ENCODE measurements around the gene CRACDL. TPM values are rescaled to one million over a fixed set of nuclear protein-coding genes. Genes with fewer than 3 reads are reported as not detected.

Gene CRACDL
- total RNA-seq, 1 experiment from 2014 or later, result 2.4 TPM

DNA sequence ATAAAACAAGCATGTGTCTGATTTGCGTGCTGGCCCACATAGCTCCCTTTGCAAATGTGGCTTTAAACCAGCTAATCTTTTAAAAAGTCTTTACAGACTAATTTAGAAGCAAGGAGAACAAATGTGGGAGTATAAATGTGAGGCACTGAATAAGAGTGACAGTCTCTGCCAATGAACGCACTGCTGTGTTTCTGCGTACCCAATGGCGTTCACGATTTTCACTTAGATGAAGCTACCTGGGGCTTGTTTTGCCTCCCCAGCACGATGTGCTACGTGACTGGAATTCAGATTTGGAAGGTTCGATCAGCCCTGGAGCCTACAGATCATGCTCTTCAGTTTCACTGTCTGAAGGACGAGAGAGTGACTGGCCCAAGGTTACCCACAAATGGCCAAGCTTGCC, 10.8 kb upstream of the CRACDL start:
- Histone ChIP-seq H3K4me3 (ENCODE audit: low read depth in 2 of 2, low read length in 2 of 2) (no peak overlapping the region), H3K9me3 (ENCODE audit: control insufficient read depth, insufficient read depth, low read depth, low read length) (no peaks in the 10 kb centered on the region), H3K36me3 (ENCODE audit: control insufficient read depth, insufficient read depth, low read length) (no peaks in the 10 kb centered on the region), H3K4me1 (ENCODE audit: control insufficient read depth, insufficient read depth, low read length) (no peaks in the 10 kb centered on the region), H3K27me3 (ENCODE audit: control insufficient read depth, insufficient read depth, low read length) (0 out of 2 replicates have a peak, but pooled peaks cover 3% of the 10 kb centered on the region), H3K27ac (ENCODE audit: low read length) (no peak overlapping the region)
- TF ChIP-seq TCF7L2 (IDR thresholded peaks at IDR 0.05; ENCODE audit: low read depth, low read length) (no peak), SIN3A (IDR thresholded peaks at IDR 0.05; ENCODE audit: borderline replicate concordance, insufficient read depth, low read depth, low read length) (no peak), POLR2AphosphoS5 (IDR thresholded peaks at IDR 0.05; ENCODE audit: low read depth, low read length) (no peak)
- TF ChIP-seq, protein P1, sequence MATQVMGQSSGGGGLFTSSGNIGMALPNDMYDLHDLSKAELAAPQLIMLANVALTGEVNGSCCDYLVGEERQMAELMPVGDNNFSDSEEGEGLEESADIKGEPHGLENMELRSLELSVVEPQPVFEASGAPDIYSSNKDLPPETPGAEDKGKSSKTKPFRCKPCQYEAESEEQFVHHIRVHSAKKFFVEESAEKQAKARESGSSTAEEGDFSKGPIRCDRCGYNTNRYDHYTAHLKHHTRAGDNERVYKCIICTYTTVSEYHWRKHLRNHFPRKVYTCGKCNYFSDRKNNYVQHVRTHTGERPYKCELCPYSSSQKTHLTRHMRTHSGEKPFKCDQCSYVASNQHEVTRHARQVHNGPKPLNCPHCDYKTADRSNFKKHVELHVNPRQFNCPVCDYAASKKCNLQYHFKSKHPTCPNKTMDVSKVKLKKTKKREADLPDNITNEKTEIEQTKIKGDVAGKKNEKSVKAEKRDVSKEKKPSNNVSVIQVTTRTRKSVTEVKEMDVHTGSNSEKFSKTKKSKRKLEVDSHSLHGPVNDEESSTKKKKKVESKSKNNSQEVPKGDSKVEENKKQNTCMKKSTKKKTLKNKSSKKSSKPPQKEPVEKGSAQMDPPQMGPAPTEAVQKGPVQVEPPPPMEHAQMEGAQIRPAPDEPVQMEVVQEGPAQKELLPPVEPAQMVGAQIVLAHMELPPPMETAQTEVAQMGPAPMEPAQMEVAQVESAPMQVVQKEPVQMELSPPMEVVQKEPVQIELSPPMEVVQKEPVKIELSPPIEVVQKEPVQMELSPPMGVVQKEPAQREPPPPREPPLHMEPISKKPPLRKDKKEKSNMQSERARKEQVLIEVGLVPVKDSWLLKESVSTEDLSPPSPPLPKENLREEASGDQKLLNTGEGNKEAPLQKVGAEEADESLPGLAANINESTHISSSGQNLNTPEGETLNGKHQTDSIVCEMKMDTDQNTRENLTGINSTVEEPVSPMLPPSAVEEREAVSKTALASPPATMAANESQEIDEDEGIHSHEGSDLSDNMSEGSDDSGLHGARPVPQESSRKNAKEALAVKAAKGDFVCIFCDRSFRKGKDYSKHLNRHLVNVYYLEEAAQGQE (IDR thresholded peaks at IDR 0.05; ENCODE audit: insufficient read depth in 1 of 2, low read depth in 2 of 2, low read length in 1 of 2), result no peak
- TF ChIP-seq, protein P2, sequence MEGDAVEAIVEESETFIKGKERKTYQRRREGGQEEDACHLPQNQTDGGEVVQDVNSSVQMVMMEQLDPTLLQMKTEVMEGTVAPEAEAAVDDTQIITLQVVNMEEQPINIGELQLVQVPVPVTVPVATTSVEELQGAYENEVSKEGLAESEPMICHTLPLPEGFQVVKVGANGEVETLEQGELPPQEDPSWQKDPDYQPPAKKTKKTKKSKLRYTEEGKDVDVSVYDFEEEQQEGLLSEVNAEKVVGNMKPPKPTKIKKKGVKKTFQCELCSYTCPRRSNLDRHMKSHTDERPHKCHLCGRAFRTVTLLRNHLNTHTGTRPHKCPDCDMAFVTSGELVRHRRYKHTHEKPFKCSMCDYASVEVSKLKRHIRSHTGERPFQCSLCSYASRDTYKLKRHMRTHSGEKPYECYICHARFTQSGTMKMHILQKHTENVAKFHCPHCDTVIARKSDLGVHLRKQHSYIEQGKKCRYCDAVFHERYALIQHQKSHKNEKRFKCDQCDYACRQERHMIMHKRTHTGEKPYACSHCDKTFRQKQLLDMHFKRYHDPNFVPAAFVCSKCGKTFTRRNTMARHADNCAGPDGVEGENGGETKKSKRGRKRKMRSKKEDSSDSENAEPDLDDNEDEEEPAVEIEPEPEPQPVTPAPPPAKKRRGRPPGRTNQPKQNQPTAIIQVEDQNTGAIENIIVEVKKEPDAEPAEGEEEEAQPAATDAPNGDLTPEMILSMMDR (IDR thresholded peaks at IDR 0.05), result no peak
- ChIA-PET CTCF (no interaction called here), POLR2A (no interaction called here)
- DNase-seq (ENCODE audit: low read depth, low spot score), result no peak
- ATAC-seq, result no peak
- BruUV-seq (replicated peaks), result no TSS peak
- intact Hi-C loops (cut with micrococcal nuclease; ENCODE audit: unreplicated experiment), result no loop called here
- in situ Hi-C loops (cut with HindIII; ENCODE audit: low pct_unique_long_range_greater_than_20kb, low sequenced_read_pairs), result no loop called here

GRCh38 chr2:98944775-98945174, 8.8 kb upstream of the CRACDL start:
- ATAC-seq (no peak), DNase-seq (ENCODE audit: low read depth, low spot score) (no peak)
- Histone ChIP-seq H3K9me3 (ENCODE audit: control insufficient read depth, insufficient read depth, low read depth, low read length) (no peaks in the 10 kb centered on the region), H3K4me3 (ENCODE audit: low read depth in 2 of 2, low read length in 2 of 2) (no peak overlapping the region), H3K36me3 (ENCODE audit: control insufficient read depth, insufficient read depth, low read length) (no peaks in the 10 kb centered on the region), H3K4me1 (ENCODE audit: control insufficient read depth, insufficient read depth, low read length) (no peaks in the 10 kb centered on the region), H3K27me3 (ENCODE audit: control insufficient read depth, insufficient read depth, low read length) (no peaks in the 10 kb centered on the region), H3K27ac (ENCODE audit: low read length) (no peak overlapping the region)
- ChIA-PET POLR2A (no interaction called here), CTCF (no interaction called here)
- BruUV-seq (replicated peaks), result no TSS peak
- intact Hi-C loops (cut with micrococcal nuclease; ENCODE audit: unreplicated experiment) (no loop called here), in situ Hi-C loops (cut with HindIII; ENCODE audit: low pct_unique_long_range_greater_than_20kb, low sequenced_read_pairs) (no loop called here)
- TF ChIP-seq, protein P2 (IDR thresholded peaks at IDR 0.05), result no peak
- TF ChIP-seq, protein P1 (IDR thresholded peaks at IDR 0.05; ENCODE audit: insufficient read depth in 1 of 2, low read depth in 2 of 2, low read length in 1 of 2), result no peak
- TF ChIP-seq SIN3A (IDR thresholded peaks at IDR 0.05; ENCODE audit: borderline replicate concordance, insufficient read depth, low read depth, low read length) (no peak), POLR2AphosphoS5 (IDR thresholded peaks at IDR 0.05; ENCODE audit: low read depth, low read length) (no peak), TCF7L2 (IDR thresholded peaks at IDR 0.05; ENCODE audit: low read depth, low read length) (no peak)

Measured in Panc1 (cell line).